Adrenal gland (tissue), 12 donors: Measurements from ENCODE around the gene CAMTA2. TPM values are rescaled to one million over a fixed set of nuclear protein-coding genes. Genes with fewer than 3 reads are reported as not detected.

Experiments
- DNase-seq, 7 donors: peaks; one replicate each; pipeline ENCODE4 v3.0.0-alpha.2; 2019 to 2020
- H3K27ac ChIP-seq, 5 donors: fragments of 200-600 bp; sonication (generic) in 4 of 5; 1 replicate in 3 of 5; 2 replicates in 2 of 5; pipeline versions ENCODE4 v1.5.1 to v1.8.0; 2016 to 2020; ENCODE audit warnings: mild to moderate bottlenecking in 1 of 5
- H3K27me3 ChIP-seq: fragments of 200-600 bp; 2 replicates; pipeline ENCODE4 v1.8.0; 2021
- H3K36me3 ChIP-seq, 2 donors: fragments of 200-600 bp; replicated peaks in 1 of 2; 1 replicate in 1 of 2; 2 replicates in 1 of 2; pipeline versions ENCODE4 v1.5.1 to v1.8.0; 2018 to 2022
- H3K4me1 ChIP-seq, 2 donors: fragments of 200-600 bp; replicated peaks in 1 of 2; 1 replicate in 1 of 2; 2 replicates in 1 of 2; pipeline versions ENCODE4 v1.5.1 to v1.8.0; 2018 to 2021
- H3K4me3 ChIP-seq, 4 donors: fragments of 200-600 bp; sonication (generic) in 3 of 4; one replicate each; pipeline ENCODE4 v1.5.1; 2016 to 2018
- H3K9me3 ChIP-seq, 3 donors: fragments of 200-600 bp; sonication (generic) in 1 of 3; replicated peaks in 1 of 3; 1 replicate in 2 of 3; 2 replicates in 1 of 3; pipeline versions ENCODE4 v1.5.1 to v1.8.0; 2016 to 2021
- CTCF ChIP-seq, 6 experiments: fragments of 450-650 bp in 4 of 6; fragments of 200-600 bp in 2 of 6; sonication (generic) in 1 of 6; IDR thresholded peaks; 1 replicate in 5 of 6; 2 replicates in 1 of 6; pipeline versions ENCODE4 v1.5.1 to v1.8.0; 2016 to 2021; ENCODE audit warnings: antibody characterized with exemption in 6 of 6, mild to moderate bottlenecking in 2 of 6, moderate library complexity in 1 of 6
- POLR2A ChIP-seq, 2 donors: fragments of 450-650 bp; IDR thresholded peaks; one replicate each; pipeline ENCODE4 v1.6.1; 2017; ENCODE audit warnings: antibody characterized with exemption in 2 of 2, mild to moderate bottlenecking in 2 of 2, moderate library complexity in 1 of 2
- WGBS, 4 donors: extraction: QIAGEN DNeasy Blood & Tissue Kit in 2 of 4; methylation state at CpG; one replicate each; pipeline versions ENCODE4 v1.1.5 to v1.1.7; 2013 to 2017; 5-methylcytosine and 5-hydroxymethylcytosine counted together
- intact Hi-C, 2 donors: fragments of 100-400 bp; cut with DNase I; formaldehyde crosslinking; loops; one replicate each; pipeline versions ENCODE4 v1.14.1 to v1.15.0; 2022 to 2023
- polyA plus RNA-seq, 3 donors: library from polyadenylated mRNA; stranded (reverse); fragments of 200-250 nt in 2 of 3; fragments of 350-450 nt in 1 of 3; fragmentation: Illumina TruSeq in 1 of 3; extraction: RNeasy Lipid Tissue Mini Kit (QIAGEN cat#74804) in 1 of 3; gene quantifications; one replicate each; pipeline ENCODE4 v1.2.3, GENCODE V29; 2013 to 2014
- total RNA-seq, 9 donors: library from RNA; depleted of rRNA in 4 of 9; stranded (reverse); fragments of >200 nt in 4 of 9; fragments of 120-200 nt in 1 of 9; fragmentation: NEBNext Ultra II Directional in 1 of 9; extraction: Animal tissue kit (Norgen Biotek cat#: 25700) in 1 of 9; gene quantifications; one replicate each; pipeline versions ENCODE4 v1.1.0 to v1.2.4, GENCODE V29; 2013 to 2023
- donor health status: healthy with polysubstance abuse.
- donor health status: Bipolar disorder and iron deficiency.
- donor health status: DM: yes; HTN: yes; CAD: no.
- donor health status: DM: no; HTN: no; CAD: no.
- donor health status: DM: no; HTN: no; CAD: no.
- donor health status: DM: yes; HTN: yes; CAD: no.

Gene CAMTA2
- total and polyA plus RNA-seq, 12 donors, result 6.9 to 190 (median 32.6) TPM

- Histone ChIP-seq H3K36me3 (peaks cover 0 to 38% of the 10 kb centered on the region in 2 donors), H3K27me3 (no peaks in the 10 kb centered on the region), H3K4me1 (no peaks in the 10 kb centered on the region), H3K4me3 (no peak overlapping the region), H3K9me3 (no peaks in the 10 kb centered on the region), H3K27ac (no peak overlapping the region)
- DNase-seq, result no peak
- intact Hi-C loops, result no loop called here
- TF ChIP-seq CTCF (IDR thresholded peaks at IDR 0.05) (no peak), POLR2A (IDR thresholded peaks at IDR 0.05) (no peak)
- WGBS, 4 donors, result 61 to 92% (median 84%) methylated on average over 4 to 29 of the region's 29 CpGs
Measured at GRCh38 chr17:5023588-5024147, 36.2 kb upstream of the CAMTA2 start.

- Histone ChIP-seq H3K9me3 (no peaks in the 10 kb centered on the region), H3K27me3 (no peaks in the 10 kb centered on the region), H3K36me3 (peaks cover 0 to 38% of the 10 kb centered on the region in 2 donors), H3K4me1 (no peaks in the 10 kb centered on the region), H3K4me3 (no peak overlapping the region), H3K27ac (no peak overlapping the region)
- no peak for DNase-seq
- intact Hi-C loops, result no loop called here
- TF ChIP-seq POLR2A (IDR thresholded peaks at IDR 0.05), result no peak
- TF ChIP-seq CTCF (IDR thresholded peaks at IDR 0.05), result no peak
- WGBS, 4 donors, result 94 to 96% (median 95%) methylated on average over 22 to 30 of the region's 30 CpGs
Measured at GRCh38 chr17:5022171-5022711, 34.8 kb upstream of the CAMTA2 start.

- no peaks in the 10 kb centered on the region for H3K4me1 ChIP-seq
- H3K27me3 ChIP-seq, result no peaks in the 10 kb centered on the region
- TF ChIP-seq POLR2A (IDR thresholded peaks at IDR 0.05), result no peak
- TF ChIP-seq CTCF (IDR thresholded peaks at IDR 0.05), result no peak
- intact Hi-C loops, result no loop called here
- no peak for DNase-seq
- no peaks in the 10 kb centered on the region for H3K9me3 ChIP-seq
- WGBS, 4 donors, result 83 to 91% (median 86%) methylated on average over 12 to 20 of the region's 20 CpGs
- peaks cover 0 to 38% of the 10 kb centered on the region in 2 donors for H3K36me3 ChIP-seq
- no peak overlapping the region for H3K4me3 ChIP-seq
- no peak overlapping the region for H3K27ac ChIP-seq
Measured at GRCh38 chr17:5020502-5021023, 33.1 kb upstream of the CAMTA2 start.

- H3K4me3 ChIP-seq, result no peak overlapping the region
- WGBS, 4 donors, result 45 to 50% (median 45%) methylated on average over 1 of the region's 1 CpG; no CpG with 5 or more reads in 1 of the 4 donors
- H3K27ac ChIP-seq, result no peak overlapping the region
- peak in 1 of 7 donors; percentile 8 for DNase-seq
- H3K4me1 ChIP-seq, result no peaks in the 10 kb centered on the region
- H3K27me3 ChIP-seq, result no peaks in the 10 kb centered on the region
- intact Hi-C loops, result no loop called here
- H3K36me3 ChIP-seq, result peaks cover 0 to 48% of the 10 kb centered on the region in 2 donors
- no peaks in the 10 kb centered on the region for H3K9me3 ChIP-seq
- TF ChIP-seq CTCF (IDR thresholded peaks at IDR 0.05), result no peak
Measured at GRCh38 chr17:5019475-5019956, 32.0 kb upstream of the CAMTA2 start.
